HG03064 (cell line): ENCODE data around the gene ZFYVE28.

ENCODE experiments used
- ATAC-seq: cut with Tn5 transposase; IDR thresholded peaks from one replicate; pipeline ENCODE4 v1.9.1; 2021; ENCODE audit warnings: low read depth; ENCODE audit not compliant: unreplicated experiment

Gene ZFYVE28

GRCh38 chr4:2313366-2313765, 105.1 kb downstream of the ZFYVE28 start:
- ATAC-seq: no peak

- no peak for ATAC-seq
Measured at GRCh38 chr4:2306773-2307410, 111.6 kb downstream of the ZFYVE28 start.

- no peak for ATAC-seq
Measured at GRCh38 chr4:2305766-2306501, 112.5 kb downstream of the ZFYVE28 start.

GRCh38 chr4:2304877-2305561, 113.4 kb downstream of the ZFYVE28 start:
- no peak for ATAC-seq

GRCh38 chr4:2304321-2304876, 114.0 kb downstream of the ZFYVE28 start:
- ATAC-seq: no peak

- ATAC-seq: no peak
Measured at GRCh38 chr4:2303686-2304320, 114.6 kb downstream of the ZFYVE28 start.

- ATAC-seq: no peak
Measured at GRCh38 chr4:2303121-2303685, 115.2 kb downstream of the ZFYVE28 start.

- ATAC-seq: no peak
Measured at GRCh38 chr4:2302387-2303119, 115.9 kb downstream of the ZFYVE28 start.

- ATAC-seq: no peak
Measured at GRCh38 chr4:2301806-2302205, 116.6 kb downstream of the ZFYVE28 start.

- ATAC-seq: no peak
Measured at GRCh38 chr4:2301225-2301642, 117.2 kb downstream of the ZFYVE28 start.

- no peak for ATAC-seq
Measured at GRCh38 chr4:2300431-2301224, 117.8 kb downstream of the ZFYVE28 start.

GRCh38 chr4:2299794-2300193, 118.7 kb downstream of the ZFYVE28 start:
- ATAC-seq: no peak

GRCh38 chr4:2298532-2298991, 119.9 kb downstream of the ZFYVE28 start:
- no peak for ATAC-seq

GRCh38 chr4:2297606-2298531, 120.6 kb downstream of the ZFYVE28 start:
- no peak for ATAC-seq

GRCh38 chr4:2296631-2297601, 121.5 kb downstream of the ZFYVE28 start:
- no peak for ATAC-seq

- no peak for ATAC-seq
Measured at GRCh38 chr4:2295900-2296442, 122.5 kb downstream of the ZFYVE28 start.
